Adrenal gland (tissue), 5 donors: ENCODE measurements around the gene PCSK6.

Source experiments
- CTCF ChIP-seq, 6 experiments: fragments of 450-650 bp in 4 of 6; fragments of 200-600 bp in 2 of 6; sonication (generic) in 1 of 6; IDR thresholded peaks; 1 replicate in 5 of 6; 2 replicates in 1 of 6; pipeline versions ENCODE4 v1.5.1 to v1.8.0; 2016 to 2021; ENCODE audit warnings: antibody characterized with exemption in 6 of 6, mild to moderate bottlenecking in 2 of 6, moderate library complexity in 1 of 6
- POLR2A ChIP-seq, 2 donors: fragments of 450-650 bp; IDR thresholded peaks; one replicate each; pipeline ENCODE4 v1.6.1; 2017; ENCODE audit warnings: antibody characterized with exemption in 2 of 2, mild to moderate bottlenecking in 2 of 2, moderate library complexity in 1 of 2
- donor health status: DM: no; HTN: no; CAD: no.

- TF ChIP-seq CTCF (IDR thresholded peaks at IDR 0.05): no peak
- TF ChIP-seq POLR2A (IDR thresholded peaks at IDR 0.05): no peak
Measured at GRCh38 chr15:101390462-101390861, 99.0 kb downstream of the PCSK6 start.
